Omental fat pad (tissue), 4 donors: ENCODE results near the gene KRT12. TPM values are rescaled to one million over a fixed set of nuclear protein-coding genes. Genes with fewer than 3 reads are reported as not detected.

ENCODE experiments used
- ATAC-seq: fragments of 150-250 bp; one replicate; pipeline ENCODE4 v1.9.1; 2016; ENCODE audit warnings: mild to moderate bottlenecking, moderate library complexity; ENCODE audit not compliant: low FRiP score
- DNase-seq: peaks from one replicate; pipeline ENCODE4 v3.0.0-alpha.2; 2019; ENCODE audit warnings: low spot score
- CTCF ChIP-seq, 3 donors: fragments of 450-650 bp; IDR thresholded peaks; one replicate each; pipeline ENCODE4 v1.5.1; 2016 to 2017; ENCODE audit warnings: antibody characterized with exemption in 3 of 3, mild to moderate bottlenecking in 3 of 3, moderate library complexity in 2 of 3
- total RNA-seq, 4 donors: library from RNA; depleted of rRNA; stranded (reverse); fragments of >200 nt; gene quantifications; one replicate each; pipeline ENCODE4 v1.1.0, GENCODE V29; 2016

KRT12 gene
- not detected for total RNA-seq

- ATAC-seq (no peak), DNase-seq (no peak)
- no peak for TF ChIP-seq CTCF (IDR thresholded peaks at IDR 0.05)
Measured at GRCh38 chr17:40866838-40867237, at the start of gene KRT12. Gene KRT12 (minus strand): TSS chr17:40867223. CDS start chr17:40867186, 37 bp downstream.

- no peak for TF ChIP-seq CTCF (IDR thresholded peaks at IDR 0.05)
- ATAC-seq (no peak), DNase-seq (no peak)
Measured at GRCh38 chr17:40916366-40916765, 49.3 kb upstream of the KRT12 start.

- no peak for TF ChIP-seq CTCF (IDR thresholded peaks at IDR 0.05)
- ATAC-seq: no peak
Measured at GRCh38 chr17:40915721-40916256, 48.8 kb upstream of the KRT12 start.

GRCh38 chr17:40915199-40915661 lies 48.2 kb upstream of the KRT12 start:
- ATAC-seq (peak; percentile 79), DNase-seq (no peak)
- TF ChIP-seq CTCF (IDR thresholded peaks at IDR 0.05): no peak

More at GRCh38 chr17:40915721-40916256, 48.8 kb upstream of the KRT12 start:
- DNase-seq: no peak

- TF ChIP-seq CTCF (IDR thresholded peaks at IDR 0.05): no peak
- no peak for ATAC-seq
- DNase-seq: no peak
Measured at GRCh38 chr17:40914075-40914855, 47.2 kb upstream of the KRT12 start.

GRCh38 chr17:40912486-40913210 lies 45.6 kb upstream of the KRT12 start:
- DNase-seq (no peak), ATAC-seq (no peak)
- no peak for TF ChIP-seq CTCF (IDR thresholded peaks at IDR 0.05)
